ENCODE results near the gene NECAB3.

- no peak for TF ChIP-seq CTCF (IDR thresholded peaks at IDR 0.05; ENCODE audit: insufficient read depth, low read depth, low read length)
- no peak for TF ChIP-seq EZH2 (IDR thresholded peaks at IDR 0.05; ENCODE audit: insufficient read depth, low read length)
Observed at GRCh38 chr20:33621717-33622400, 52.4 kb downstream of the NECAB3 start.
